Activated CD8-positive, alpha-beta T cell treated with anti-CD3 and anti-CD28 coated beads for 36 hours (primary cell): ENCODE results near the gene MAP1B. TPM values are rescaled to one million over a fixed set of nuclear protein-coding genes. Genes with fewer than 3 reads are reported as not detected.

ENCODE experiments used
- ATAC-seq: fragments of 200-7000 bp; cut with Tn5 transposase; one replicate; pipeline ENCODE4 v1.10.0; 2021; ENCODE audit warnings: mild to moderate bottlenecking, moderate library complexity
- CTCF ChIA-PET: fragments of 350-600 bp; sonication (Branson Sonifier 250); formaldehyde crosslinking; loops from one replicate; lab custom pipeline; 2021; ENCODE audit warnings: antibody characterized with exemption; lab: Charles Lee
- POLR2A ChIA-PET: fragments of 350-600 bp; sonication (Branson Sonifier 250); formaldehyde crosslinking; loops from one replicate; lab custom pipeline; 2021; ENCODE audit warnings: antibody characterized with exemption; lab: Charles Lee
- DNase-seq: peaks from one replicate; pipeline ENCODE4 v3.0.0-alpha.2; 2020
- H3K27ac Mint-ChIP-seq: one replicate; pipeline ENCODE4 v1.8.0; 2021; ENCODE audit warnings: mild to moderate bottlenecking, mixed read lengths
- H3K27me3 Mint-ChIP-seq: one replicate; pipeline ENCODE4 v1.8.0; 2021; ENCODE audit warnings: mixed read lengths
- H3K36me3 Mint-ChIP-seq: one replicate; pipeline ENCODE4 v1.8.0; 2021; ENCODE audit warnings: low read depth, mixed read lengths
- H3K4me1 Mint-ChIP-seq: one replicate; pipeline ENCODE4 v1.8.0; 2021; ENCODE audit warnings: low read depth, mixed read lengths
- H3K4me3 Mint-ChIP-seq: one replicate; pipeline ENCODE4 v1.8.0; 2021; ENCODE audit warnings: mild to moderate bottlenecking, moderate library complexity, mixed read lengths
- H3K9me3 Mint-ChIP-seq: one replicate; pipeline ENCODE4 v1.8.0; 2021; ENCODE audit warnings: mixed read lengths
- intact Hi-C: fragments of 100-400 bp; cut with micrococcal nuclease; formaldehyde crosslinking; loops from one replicate; pipeline ENCODE4 v1.10.0; 2022
- total RNA-seq, 2 experiments: library from RNA; stranded (reverse); gene quantifications; one replicate each; pipeline ENCODE4 v1.2.3, GENCODE V29; 2021
- TF ChIP-seq, protein P1 (sequence below): fragments of 200-600 bp; IDR thresholded peaks from one replicate; pipeline ENCODE4 v1.8.0; 2022; ENCODE audit warnings: antibody characterized with exemption, mild to moderate bottlenecking

The MAP1B gene
- total RNA-seq, 2 experiments from 2014 or later, result 0.09 to 0.25 TPM

DNA sequence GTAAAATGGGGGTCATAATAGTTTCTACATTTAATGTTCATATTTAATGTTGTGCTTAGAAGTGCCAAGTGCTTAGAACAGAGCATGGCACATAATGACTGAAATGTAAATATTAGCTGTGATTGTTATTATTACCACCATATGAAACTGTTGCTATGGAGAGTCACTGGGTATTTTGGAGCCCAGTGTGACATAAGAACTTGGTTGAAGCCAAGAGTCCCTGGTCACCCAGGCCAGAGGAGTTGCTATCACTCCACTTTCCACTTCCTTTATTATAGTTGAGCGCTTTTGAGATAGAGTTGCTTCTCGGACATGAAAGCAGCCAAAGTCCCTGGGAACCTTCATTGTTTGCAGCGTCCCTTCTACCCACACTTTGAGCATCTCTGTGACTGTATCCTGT, 77.1 kb downstream of the MAP1B start:
- H3K9me3 Mint-ChIP-seq, result no peaks in the 10 kb centered on the region
- H3K36me3 Mint-ChIP-seq, result no peaks in the 10 kb centered on the region
- H3K4me1 Mint-ChIP-seq, result peaks cover 3% of the 10 kb centered on the region
- no peak for DNase-seq
- peaks cover 28% of the 10 kb centered on the region for H3K27me3 Mint-ChIP-seq
- intact Hi-C loops, result no loop called here
- H3K27ac Mint-ChIP-seq, result no peak overlapping the region
- CTCF ChIA-PET, result no interaction called here
- no peak overlapping the region for H3K4me3 Mint-ChIP-seq
- POLR2A ChIA-PET, result no interaction called here
- no peak for ATAC-seq
- TF ChIP-seq, protein P1, sequence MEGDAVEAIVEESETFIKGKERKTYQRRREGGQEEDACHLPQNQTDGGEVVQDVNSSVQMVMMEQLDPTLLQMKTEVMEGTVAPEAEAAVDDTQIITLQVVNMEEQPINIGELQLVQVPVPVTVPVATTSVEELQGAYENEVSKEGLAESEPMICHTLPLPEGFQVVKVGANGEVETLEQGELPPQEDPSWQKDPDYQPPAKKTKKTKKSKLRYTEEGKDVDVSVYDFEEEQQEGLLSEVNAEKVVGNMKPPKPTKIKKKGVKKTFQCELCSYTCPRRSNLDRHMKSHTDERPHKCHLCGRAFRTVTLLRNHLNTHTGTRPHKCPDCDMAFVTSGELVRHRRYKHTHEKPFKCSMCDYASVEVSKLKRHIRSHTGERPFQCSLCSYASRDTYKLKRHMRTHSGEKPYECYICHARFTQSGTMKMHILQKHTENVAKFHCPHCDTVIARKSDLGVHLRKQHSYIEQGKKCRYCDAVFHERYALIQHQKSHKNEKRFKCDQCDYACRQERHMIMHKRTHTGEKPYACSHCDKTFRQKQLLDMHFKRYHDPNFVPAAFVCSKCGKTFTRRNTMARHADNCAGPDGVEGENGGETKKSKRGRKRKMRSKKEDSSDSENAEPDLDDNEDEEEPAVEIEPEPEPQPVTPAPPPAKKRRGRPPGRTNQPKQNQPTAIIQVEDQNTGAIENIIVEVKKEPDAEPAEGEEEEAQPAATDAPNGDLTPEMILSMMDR, result no peak

DNA sequence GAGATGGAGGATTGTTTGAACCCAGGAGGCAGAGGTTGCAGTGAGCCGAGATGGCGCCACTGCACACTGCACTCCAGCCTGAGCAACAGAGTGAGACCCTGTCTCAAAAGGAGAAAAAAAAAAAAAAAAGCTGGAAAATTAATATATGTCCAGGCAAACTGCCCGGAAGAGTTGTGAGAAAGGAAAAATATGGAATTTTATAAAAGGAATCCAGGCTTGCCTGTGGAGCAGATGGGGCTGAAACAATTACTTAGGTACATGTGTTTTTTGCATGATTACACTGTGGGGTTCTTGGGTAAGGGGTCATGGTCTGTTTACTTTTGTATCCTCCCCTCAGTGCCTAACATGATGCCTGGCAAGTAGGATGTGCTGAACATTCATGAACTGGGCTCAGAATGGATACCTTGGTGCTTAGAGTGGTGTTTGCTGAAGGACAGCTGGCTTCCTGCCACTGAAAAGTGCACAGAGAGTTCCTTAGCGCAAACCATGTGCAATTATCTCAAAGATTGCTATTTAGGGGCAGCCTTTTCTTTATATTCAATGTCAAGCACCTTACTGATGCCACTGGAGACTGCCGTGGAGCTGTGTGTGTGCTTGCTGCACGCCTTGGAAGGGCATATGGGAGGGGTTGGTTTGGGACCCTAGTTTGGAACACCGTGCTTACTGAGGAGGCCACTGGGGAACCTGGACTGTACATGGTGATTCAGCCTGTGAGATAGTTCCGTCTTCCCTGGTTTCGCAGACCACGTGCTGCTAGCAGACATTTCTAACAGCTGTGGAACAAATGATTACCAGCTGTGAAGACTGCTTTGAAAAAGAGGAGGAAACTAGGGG, 78.4 kb downstream of the MAP1B start:
- H3K36me3 Mint-ChIP-seq, result no peaks in the 10 kb centered on the region
- CTCF ChIA-PET, result no interaction called here
- peaks cover 3% of the 10 kb centered on the region for H3K4me1 Mint-ChIP-seq
- POLR2A ChIA-PET, result no interaction called here
- H3K27me3 Mint-ChIP-seq, result peaks cover 25% of the 10 kb centered on the region
- H3K9me3 Mint-ChIP-seq, result no peaks in the 10 kb centered on the region
- TF ChIP-seq, protein P1, result no peak
- H3K4me3 Mint-ChIP-seq, result no peak overlapping the region
- intact Hi-C loops, result no loop called here
- no peak overlapping the region for H3K27ac Mint-ChIP-seq
- ATAC-seq (no peak), DNase-seq (no peak)

DNA sequence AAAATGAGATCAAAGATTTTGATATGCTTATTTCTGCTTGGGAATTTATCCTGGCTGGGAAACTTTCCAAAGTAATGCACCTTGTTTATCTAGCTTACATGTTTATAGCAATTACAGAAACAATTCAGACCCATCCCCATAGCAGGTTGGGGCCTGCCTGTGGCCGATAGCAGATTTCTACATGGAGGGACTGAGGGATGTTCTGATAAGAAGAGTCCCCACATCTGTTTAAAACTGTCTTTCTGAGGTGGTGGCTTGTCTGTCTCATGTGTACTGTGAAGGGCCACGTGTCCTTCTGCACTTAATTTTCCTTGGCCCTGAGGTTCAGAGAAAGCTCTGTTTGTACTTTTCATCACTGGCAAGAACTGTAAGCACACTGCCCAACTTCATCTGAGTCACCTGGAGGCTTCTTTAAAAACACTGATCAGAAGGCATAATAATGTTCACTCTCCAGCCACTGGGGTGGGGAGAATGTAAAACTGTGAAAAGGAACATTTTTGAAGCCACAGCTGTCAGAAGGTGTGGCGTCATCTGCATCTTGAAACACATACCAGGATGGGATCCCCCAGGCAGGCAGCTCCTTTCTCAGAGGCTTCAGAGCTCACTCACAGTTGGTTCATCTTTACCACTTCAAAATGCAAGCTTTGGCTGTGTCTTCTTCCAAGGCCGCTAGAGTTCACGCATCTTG, 80.3 kb downstream of the MAP1B start:
- Mint-ChIP-seq H3K36me3 (no peaks in the 10 kb centered on the region), H3K4me3 (no peak overlapping the region), H3K27me3 (peaks cover 23% of the 10 kb centered on the region), H3K4me1 (peaks cover 3% of the 10 kb centered on the region), H3K9me3 (no peaks in the 10 kb centered on the region), H3K27ac (no peak overlapping the region)
- POLR2A ChIA-PET, result no interaction called here
- TF ChIP-seq, protein P1, result no peak
- CTCF ChIA-PET, result no interaction called here
- peak; percentile 16 for DNase-seq
- intact Hi-C loops, result no loop called here
- peak; percentile 53 for ATAC-seq

DNA sequence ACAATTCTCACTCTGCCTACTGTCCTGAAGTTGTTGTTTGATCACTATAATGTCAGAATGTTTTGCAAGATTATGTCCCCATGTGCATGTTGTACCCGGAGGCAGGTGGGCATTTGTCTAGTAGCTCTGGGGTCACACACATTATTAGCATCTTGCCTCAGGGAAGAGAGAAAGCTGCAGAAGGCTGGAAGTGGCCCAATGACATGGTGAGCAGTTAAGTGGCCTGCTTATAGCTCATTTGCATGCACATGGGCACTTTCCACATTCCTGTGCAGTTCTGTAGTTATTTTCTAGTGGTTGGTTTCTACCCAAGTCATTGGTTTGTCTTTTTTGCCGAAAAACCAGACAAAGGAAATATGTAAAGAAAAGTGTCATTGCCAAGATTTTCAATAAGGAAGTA, 80.9 kb downstream of the MAP1B start:
- POLR2A ChIA-PET, result no interaction called here
- no peak for ATAC-seq

More for the DNA sequence above, 80.9 kb downstream of the MAP1B start:
- CTCF ChIA-PET, result no interaction called here
- H3K9me3 Mint-ChIP-seq, result no peaks in the 10 kb centered on the region
- TF ChIP-seq, protein P1, result no peak
- H3K27me3 Mint-ChIP-seq, result peaks cover 21% of the 10 kb centered on the region
- intact Hi-C loops, result no loop called here
- DNase-seq, result no peak
- no peak overlapping the region for H3K4me3 Mint-ChIP-seq
- H3K27ac Mint-ChIP-seq, result no peak overlapping the region
- H3K36me3 Mint-ChIP-seq, result no peaks in the 10 kb centered on the region
- H3K4me1 Mint-ChIP-seq, result peaks cover 3% of the 10 kb centered on the region
